Ovary (tissue), 3 donors: Measurements from ENCODE around the gene PNPLA6.

Source experiments
- CTCF ChIP-seq, 3 donors: fragments of 450-650 bp in 2 of 3; fragments of 200-600 bp in 1 of 3; IDR thresholded peaks; one replicate each; pipeline versions ENCODE4 v1.5.1 to v1.8.0; 2016 to 2022; ENCODE audit warnings: antibody characterized with exemption in 3 of 3, mild to moderate bottlenecking in 1 of 3
- POLR2A ChIP-seq: fragments of 450-650 bp; IDR thresholded peaks from one replicate; pipeline ENCODE4 v1.6.1; 2017; ENCODE audit warnings: antibody characterized with exemption, mild to moderate bottlenecking, moderate library complexity
- donor health status: DM: no; HTN: no; CAD: no.

DNA sequence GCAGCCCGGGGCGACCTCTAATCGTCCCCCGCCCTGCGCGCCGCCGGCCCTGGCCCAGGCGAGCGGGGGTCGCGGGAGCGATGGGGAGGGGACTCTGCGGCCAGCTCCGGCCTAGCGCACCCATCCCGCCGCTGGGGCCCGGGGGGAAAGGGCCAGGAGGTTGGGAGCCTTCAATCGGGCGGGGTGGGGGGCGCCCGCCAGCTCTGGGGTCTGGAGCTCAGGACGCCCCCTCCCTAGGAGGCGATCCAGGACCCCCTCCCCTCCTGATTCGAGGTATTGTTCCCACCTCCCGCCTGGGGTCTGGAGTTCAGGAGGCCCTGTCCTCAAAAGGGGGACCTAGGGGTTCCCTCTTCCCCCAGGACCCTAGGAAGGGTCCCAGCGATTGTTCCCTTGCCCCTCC lies 19.2 kb upstream of the PNPLA6 start:
- TF ChIP-seq POLR2A = no peak
- TF ChIP-seq CTCF (IDR thresholded peaks at IDR 0.05) = no peak
